Activated T-helper 2 cell treated with anti-CD3 and anti-CD28 coated beads, Interferon-gamma antibody, Interleukin-2, Interleukin-4, amounts not matched to agents 10 μg/mL and 5 μg/mL and 100 μg/mL, durations not matched to agents 14 hours and 24 hours and 36 hours (primary cell): ENCODE data around the gene MAST4. TPM values are rescaled to one million over a fixed set of nuclear protein-coding genes. Genes with fewer than 3 reads are reported as not detected.
"Not testable (repeated sequence)": the region's sequence is repeated elsewhere in the genome, so short reads cannot be mapped to it uniquely, and the experiment has no call there.

ENCODE experiments used
- DNase-seq: peaks from one replicate; pipeline ENCODE4 v3.0.0; 2021; ENCODE audit warnings: low spot score
- H3K27ac Mint-ChIP-seq: one replicate; pipeline ENCODE4 v1.8.0; 2021; ENCODE audit warnings: mixed read lengths
- H3K27me3 Mint-ChIP-seq: one replicate; pipeline ENCODE4 v1.8.0; 2021; ENCODE audit warnings: low read depth, mixed read lengths
- H3K36me3 Mint-ChIP-seq: one replicate; pipeline ENCODE4 v1.8.0; 2021; ENCODE audit warnings: low read depth, mixed read lengths
- H3K4me1 Mint-ChIP-seq: one replicate; pipeline ENCODE4 v1.8.0; 2021; ENCODE audit warnings: low read depth, mixed read lengths
- H3K4me3 Mint-ChIP-seq: one replicate; pipeline ENCODE4 v1.8.0; 2021; ENCODE audit warnings: low read depth, mild to moderate bottlenecking, moderate library complexity, mixed read lengths
- H3K9me3 Mint-ChIP-seq: one replicate; pipeline ENCODE4 v1.8.0; 2021; ENCODE audit warnings: mixed read lengths
- intact Hi-C: fragments of 100-400 bp; cut with micrococcal nuclease; formaldehyde crosslinking; loops from one replicate; pipeline ENCODE4 v1.15.1; 2023
- total RNA-seq: library from RNA; stranded (reverse); gene quantifications from 2 replicates; pipeline ENCODE4 v1.2.3, GENCODE V29; 2022

MAST4 gene
- total RNA-seq, 1 donor from 2014 or later = 6.1 TPM

DNA sequence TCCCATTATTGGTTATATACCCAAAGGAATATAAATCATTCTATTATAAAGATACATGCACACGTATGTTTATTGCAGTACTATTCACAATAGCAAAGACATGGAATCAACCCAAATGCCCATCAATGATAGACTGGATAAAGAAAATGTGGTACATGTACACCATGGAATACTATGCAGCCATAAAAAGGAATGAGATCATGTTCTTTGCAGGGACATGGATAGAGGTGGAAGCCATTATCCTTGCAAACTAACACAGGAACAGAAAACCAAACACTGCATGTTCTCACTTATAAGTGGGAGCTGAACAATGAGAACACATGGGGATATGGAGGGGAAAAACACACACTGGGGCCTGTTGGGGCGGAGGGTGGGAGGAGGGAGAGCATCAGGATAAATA is 99.6 kb downstream of the MAST4 start:
- intact Hi-C loops = not testable (repeated sequence)

DNA sequence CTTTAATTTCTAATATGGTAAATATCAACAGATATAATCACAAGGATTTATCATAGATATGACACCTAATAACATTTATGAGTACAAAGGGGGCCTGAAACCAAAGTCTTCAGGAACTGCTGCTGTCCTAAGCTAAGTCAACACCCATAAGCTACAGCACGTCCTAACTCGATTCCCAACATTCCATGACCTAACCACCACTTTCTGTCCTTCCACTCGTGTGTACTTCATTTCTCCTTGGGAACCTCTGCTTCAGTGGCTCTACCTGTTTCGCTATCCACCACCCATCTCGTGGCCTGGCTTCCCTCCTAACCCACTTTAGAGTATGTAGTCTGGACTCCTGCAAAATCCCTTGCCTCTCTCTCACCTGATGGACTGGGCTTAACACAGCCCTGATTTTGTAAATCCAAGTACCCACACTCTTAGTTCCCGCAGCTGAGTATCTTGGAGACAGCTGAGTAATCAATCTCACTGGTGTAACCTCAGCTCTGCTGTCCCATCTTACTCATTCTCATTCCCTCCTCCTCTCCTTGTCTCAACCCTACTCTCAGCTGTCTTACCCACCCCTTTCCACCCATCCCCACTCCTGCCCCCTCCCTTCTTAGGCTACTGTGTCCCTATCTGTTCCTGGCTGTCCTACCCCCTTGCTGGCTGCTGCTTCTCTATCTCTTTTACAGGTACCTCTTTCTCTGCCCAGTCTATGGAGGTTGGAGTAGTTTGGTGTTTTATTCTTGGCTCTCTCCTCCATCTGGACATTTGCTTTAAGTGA is 101.8 kb downstream of the MAST4 start:
- no peaks in the 10 kb centered on the region for H3K9me3 Mint-ChIP-seq
- no peak overlapping the region for H3K4me3 Mint-ChIP-seq
- peaks cover 6% of the 10 kb centered on the region for H3K27me3 Mint-ChIP-seq
- no peaks in the 10 kb centered on the region for H3K4me1 Mint-ChIP-seq
- H3K36me3 Mint-ChIP-seq = no peaks in the 10 kb centered on the region
- no peak overlapping the region for H3K27ac Mint-ChIP-seq
- DNase-seq = no peak
- intact Hi-C loops = no loop called here

More for the DNA sequence above, 99.6 kb downstream of the MAST4 start:
- H3K4me3 Mint-ChIP-seq, H3K4me1 Mint-ChIP-seq, H3K27me3 Mint-ChIP-seq, H3K27ac Mint-ChIP-seq, H3K9me3 Mint-ChIP-seq, DNase-seq, H3K36me3 Mint-ChIP-seq: not testable (repeated sequence)

- no peaks in the 10 kb centered on the region for H3K4me1 Mint-ChIP-seq
- peaks cover 3% of the 10 kb centered on the region for H3K27me3 Mint-ChIP-seq
- no peak for DNase-seq
- no peak overlapping the region for H3K4me3 Mint-ChIP-seq
- H3K9me3 Mint-ChIP-seq = no peaks in the 10 kb centered on the region
- intact Hi-C loops = no loop called here
- H3K36me3 Mint-ChIP-seq = no peaks in the 10 kb centered on the region
- H3K27ac Mint-ChIP-seq = no peak overlapping the region
Measured at GRCh38 chr5:66701244-66701643, 105.1 kb downstream of the MAST4 start.

GRCh38 chr5:66702426-66702825 is 106.2 kb downstream of the MAST4 start:
- Mint-ChIP-seq H3K36me3 (no peaks in the 10 kb centered on the region), H3K27ac (no peak overlapping the region), H3K4me1 (no peaks in the 10 kb centered on the region), H3K4me3 (no peak overlapping the region), H3K27me3 (peaks cover 3% of the 10 kb centered on the region), H3K9me3 (no peaks in the 10 kb centered on the region)
- no peak for DNase-seq
- intact Hi-C loops = no loop called here

DNA sequence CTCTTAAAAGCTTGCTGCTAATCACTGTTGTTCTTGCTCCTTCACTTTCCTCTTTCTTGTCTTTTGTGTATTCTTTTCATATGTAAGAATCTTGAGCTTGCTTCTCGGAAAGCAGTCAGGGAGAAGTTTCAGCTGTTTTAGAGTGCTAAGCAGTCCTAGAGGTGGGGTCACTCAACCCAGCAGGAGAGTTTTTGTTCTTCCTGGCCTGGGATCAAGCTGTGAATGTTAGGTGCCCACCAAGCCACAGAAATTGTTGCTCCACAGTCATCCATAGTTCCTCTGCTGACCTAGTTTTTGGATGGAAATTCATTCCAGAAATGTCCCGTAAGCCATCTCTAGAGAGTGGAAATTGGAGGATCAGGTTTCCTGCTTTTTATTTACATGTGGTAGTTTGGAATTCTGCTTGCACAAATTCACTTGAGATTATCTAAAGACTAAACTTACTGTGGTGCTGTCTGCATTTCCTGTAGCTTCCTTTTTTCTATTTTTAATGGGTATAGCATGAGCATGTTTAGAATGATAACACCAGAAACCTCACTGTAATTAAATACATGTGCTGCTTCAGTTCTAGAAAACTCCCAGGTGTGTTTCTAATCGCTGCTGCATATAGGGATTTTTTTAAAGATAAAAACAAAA is 108.7 kb downstream of the MAST4 start:
- intact Hi-C loops = no loop called here
- Mint-ChIP-seq H3K27me3 (no peaks in the 10 kb centered on the region), H3K9me3 (no peaks in the 10 kb centered on the region), H3K4me3 (no peak overlapping the region), H3K36me3 (no peaks in the 10 kb centered on the region), H3K4me1 (no peaks in the 10 kb centered on the region), H3K27ac (no peak overlapping the region)
- no peak for DNase-seq

- Mint-ChIP-seq H3K9me3 (peaks cover 5% of the 10 kb centered on the region), H3K4me1 (no peaks in the 10 kb centered on the region), H3K36me3 (no peaks in the 10 kb centered on the region), H3K27ac (no peak overlapping the region), H3K27me3 (no peaks in the 10 kb centered on the region), H3K4me3 (no peak overlapping the region)
- no peak for DNase-seq
- intact Hi-C loops = no loop called here
Measured at GRCh38 chr5:66708368-66708767, 112.2 kb downstream of the MAST4 start.

DNA sequence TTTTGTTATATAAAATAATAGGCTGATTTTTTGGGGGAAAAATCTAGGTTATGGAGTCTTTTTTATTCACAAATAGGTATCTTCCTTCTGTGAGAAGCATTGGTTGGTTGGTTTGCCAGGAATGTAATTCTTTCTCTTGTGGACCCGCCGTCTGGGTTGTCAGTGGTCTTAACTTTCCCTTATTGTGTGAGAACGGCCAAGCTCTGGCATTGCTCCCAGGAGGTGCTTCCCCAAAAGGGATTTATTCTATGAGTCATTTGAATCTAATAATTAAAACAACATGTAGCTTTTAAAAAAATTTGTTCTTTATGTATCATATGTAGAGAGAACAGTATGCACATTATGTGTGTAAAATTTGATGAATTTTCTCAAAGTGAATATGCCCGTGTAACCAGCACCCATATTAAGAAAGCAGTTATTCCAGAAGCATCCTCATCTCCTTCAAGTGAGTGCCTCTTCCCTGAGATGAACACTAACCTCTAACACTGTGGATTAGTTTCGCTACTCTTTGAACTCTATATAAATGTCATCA is 114.4 kb downstream of the MAST4 start:
- intact Hi-C loops = no loop called here
- peaks cover 5% of the 10 kb centered on the region for H3K9me3 Mint-ChIP-seq
- no peak for DNase-seq
- H3K4me1 Mint-ChIP-seq = no peaks in the 10 kb centered on the region
- no peaks in the 10 kb centered on the region for H3K36me3 Mint-ChIP-seq
- H3K27me3 Mint-ChIP-seq = peaks cover 3% of the 10 kb centered on the region
- H3K4me3 Mint-ChIP-seq = no peak overlapping the region
- H3K27ac Mint-ChIP-seq = no peak overlapping the region

- Mint-ChIP-seq H3K9me3 (peaks cover 5% of the 10 kb centered on the region), H3K36me3 (no peaks in the 10 kb centered on the region), H3K4me1 (no peaks in the 10 kb centered on the region), H3K27me3 (peaks cover 3% of the 10 kb centered on the region), H3K4me3 (no peak overlapping the region), H3K27ac (no peak overlapping the region)
- no peak for DNase-seq
- intact Hi-C loops = no loop called here
Measured at GRCh38 chr5:66713998-66714397, 117.8 kb downstream of the MAST4 start.

DNA sequence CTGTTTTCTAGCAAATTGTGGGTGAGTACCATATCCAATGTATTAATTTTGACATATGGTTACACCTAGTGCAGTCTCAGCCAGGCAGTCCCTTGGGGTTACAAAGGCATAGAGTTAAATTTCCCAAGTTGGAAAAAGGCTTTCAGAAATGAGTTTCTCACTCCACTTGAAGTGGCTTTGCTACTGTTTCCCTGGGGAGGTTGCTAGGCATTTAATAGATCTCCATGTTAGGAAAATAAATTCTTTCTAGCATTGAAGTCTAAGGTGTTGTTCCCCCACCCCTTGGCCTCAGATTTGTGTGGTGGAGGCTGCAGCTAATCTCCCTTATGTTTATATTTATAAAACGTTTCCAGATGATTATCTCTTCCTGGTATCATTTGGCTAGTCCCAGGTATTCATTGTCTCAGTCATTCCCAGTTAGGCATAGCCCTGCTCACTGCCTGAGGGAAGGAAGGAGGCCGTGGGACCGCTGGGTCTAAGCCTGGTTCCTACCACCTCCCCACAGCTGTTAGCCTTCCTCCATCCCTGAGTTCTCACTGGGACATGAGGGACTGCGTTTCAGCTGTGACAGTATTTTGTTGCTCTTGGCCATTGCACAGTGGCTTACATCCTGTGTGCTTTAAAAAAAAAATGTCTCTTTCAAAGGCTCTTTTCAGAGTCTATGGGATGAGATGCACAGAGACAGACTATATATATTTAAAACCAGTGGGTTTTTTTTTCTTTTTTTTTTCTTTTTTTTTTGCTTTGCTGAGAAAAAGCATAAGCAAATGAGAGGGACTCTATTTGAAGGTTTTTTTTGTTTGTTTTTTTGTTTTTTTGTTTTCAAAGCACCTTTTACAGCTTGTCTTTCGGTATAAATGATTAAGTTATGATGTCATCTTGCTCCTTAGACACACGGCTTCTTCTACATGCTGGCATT is 121.5 kb downstream of the MAST4 start:
- no peaks in the 10 kb centered on the region for H3K9me3 Mint-ChIP-seq
- intact Hi-C loops = no loop called here
- H3K27ac Mint-ChIP-seq = no peak overlapping the region
- DNase-seq = no peak
- no peaks in the 10 kb centered on the region for H3K4me1 Mint-ChIP-seq
- no peak overlapping the region for H3K4me3 Mint-ChIP-seq
- H3K27me3 Mint-ChIP-seq = peaks cover 17% of the 10 kb centered on the region
- no peaks in the 10 kb centered on the region for H3K36me3 Mint-ChIP-seq

GRCh38 chr5:66718374-66719002 is 122.3 kb downstream of the MAST4 start:
- no peak overlapping the region for H3K4me3 Mint-ChIP-seq
- H3K9me3 Mint-ChIP-seq = no peaks in the 10 kb centered on the region
- no peak for DNase-seq
- peaks cover 18% of the 10 kb centered on the region for H3K27me3 Mint-ChIP-seq
- no peaks in the 10 kb centered on the region for H3K4me1 Mint-ChIP-seq
- H3K36me3 Mint-ChIP-seq = no peaks in the 10 kb centered on the region
- intact Hi-C loops = no loop called here
- no peak overlapping the region for H3K27ac Mint-ChIP-seq

DNA sequence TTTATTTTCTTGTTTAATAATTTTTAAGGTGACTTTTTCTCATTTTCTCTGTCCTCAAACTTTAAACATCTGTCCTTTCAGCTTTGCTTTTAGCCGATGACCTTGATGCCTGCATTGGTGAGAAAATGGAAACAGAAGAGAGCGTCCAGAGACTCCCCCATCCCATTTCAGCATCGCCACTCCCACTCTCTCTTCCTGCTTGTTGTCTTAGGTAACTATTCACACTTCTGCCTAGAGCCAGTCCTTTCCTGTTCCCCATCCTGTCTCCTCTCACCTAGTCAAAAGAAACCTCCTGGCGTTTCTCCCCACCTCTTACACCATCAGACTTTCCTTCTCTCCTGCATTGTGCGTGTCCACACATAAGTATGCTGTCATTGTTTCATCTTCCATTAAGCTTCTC is 124.6 kb downstream of the MAST4 start:
- H3K4me1 Mint-ChIP-seq = no peaks in the 10 kb centered on the region
- H3K27me3 Mint-ChIP-seq = peaks cover 20% of the 10 kb centered on the region
- no peak overlapping the region for H3K4me3 Mint-ChIP-seq

GRCh38 chr5:66722686-66723085 is 126.5 kb downstream of the MAST4 start:
- DNase-seq = no peak
- intact Hi-C loops = no loop called here
- no peak overlapping the region for H3K27ac Mint-ChIP-seq
- no peaks in the 10 kb centered on the region for H3K4me1 Mint-ChIP-seq
- H3K36me3 Mint-ChIP-seq = no peaks in the 10 kb centered on the region
- H3K4me3 Mint-ChIP-seq = no peak overlapping the region
- H3K9me3 Mint-ChIP-seq = no peaks in the 10 kb centered on the region
- H3K27me3 Mint-ChIP-seq = peaks cover 25% of the 10 kb centered on the region

More for the DNA sequence above, 124.6 kb downstream of the MAST4 start:
- Mint-ChIP-seq H3K27ac (no peak overlapping the region), H3K9me3 (no peaks in the 10 kb centered on the region), H3K36me3 (no peaks in the 10 kb centered on the region)
- intact Hi-C loops = no loop called here
- DNase-seq = no peak
